NCI-H1105 (cell line): ENCODE results near the gene APBA1.
A peak's percentile ranks its signal among the peaks of the same experiment; 100 is the strongest.

Experiments
- DNase-seq: peaks from one replicate; lab custom pipeline; 2025; lab: John Stamatoyannopoulos, UW

The APBA1 gene

DNA sequence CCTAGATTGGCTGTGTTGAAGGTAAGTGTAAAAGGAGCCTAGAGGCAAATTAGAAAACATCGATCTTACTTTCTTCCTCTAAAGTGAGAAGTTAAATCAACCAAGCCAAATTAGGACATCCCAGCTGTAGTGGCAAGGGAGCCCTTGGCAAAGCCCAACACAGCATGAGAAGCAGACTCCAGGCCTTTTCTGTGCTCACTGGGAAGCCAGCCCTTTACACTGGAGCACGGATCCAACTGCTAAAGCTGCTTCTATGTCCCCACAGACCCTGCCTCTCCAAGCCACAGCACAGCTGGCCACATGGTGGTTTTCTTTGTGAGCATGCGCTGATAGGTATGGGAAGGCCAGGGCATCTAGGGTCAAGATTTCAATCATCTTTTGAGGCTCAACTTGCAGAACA is 94.1 kb downstream of the APBA1 start:
- DNase-seq = no peak

DNA sequence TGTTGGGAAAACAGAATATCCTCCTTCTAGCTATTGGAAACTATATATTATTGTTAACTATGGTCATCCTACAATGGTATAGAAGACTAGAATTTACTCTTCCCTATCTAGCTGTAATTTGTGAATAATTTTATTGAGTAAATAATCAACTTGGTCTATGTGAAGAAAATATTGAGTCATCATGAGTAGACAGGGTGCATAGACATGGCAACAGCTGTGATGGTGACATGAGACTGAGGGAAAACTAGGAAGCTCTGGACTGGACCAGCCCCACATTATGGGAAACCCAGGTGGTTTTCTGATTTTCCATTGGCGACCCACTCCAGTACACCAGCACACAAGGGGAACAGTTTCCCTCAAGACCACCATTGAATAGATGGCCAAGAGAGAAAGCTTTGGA is 95.0 kb downstream of the APBA1 start:
- no peak for DNase-seq

DNA sequence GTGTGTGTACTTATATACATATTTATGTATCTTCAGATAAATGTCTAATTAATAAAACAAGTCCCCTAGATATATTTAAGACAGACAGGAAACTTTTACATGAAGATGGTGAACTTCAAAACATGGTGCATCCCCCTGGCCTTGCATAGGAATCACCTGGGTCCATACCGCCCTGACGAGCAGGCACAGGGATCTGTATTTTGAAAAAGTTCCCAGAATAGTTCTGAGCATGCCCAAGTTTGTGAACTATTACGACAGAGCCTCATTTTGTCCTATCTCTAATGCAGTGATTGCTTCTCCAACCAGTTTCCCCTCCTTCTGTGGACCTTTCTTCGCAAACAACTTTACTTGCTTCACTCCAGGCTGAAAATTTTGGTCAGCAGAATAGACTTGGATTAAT is 98.1 kb downstream of the APBA1 start:
- no peak for DNase-seq

DNA sequence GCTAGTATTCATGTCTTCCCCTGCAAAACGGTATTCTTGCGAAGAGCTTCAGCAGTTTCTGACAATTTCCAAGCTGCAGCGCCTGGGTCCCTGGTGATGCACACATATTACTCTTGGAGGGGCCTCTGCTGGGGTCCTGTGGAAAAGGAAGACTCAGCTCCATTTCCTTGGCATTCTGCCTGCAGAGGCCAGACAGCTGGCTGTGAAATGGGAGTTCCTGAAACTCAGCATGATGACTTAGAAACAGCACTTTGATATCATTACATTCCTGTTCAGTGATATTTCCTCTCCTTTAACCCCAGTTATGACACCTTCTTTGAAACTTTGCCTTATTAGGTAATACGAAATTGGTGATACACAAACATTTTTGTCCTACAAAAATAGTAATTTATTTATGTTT is 98.5 kb downstream of the APBA1 start:
- no peak for DNase-seq

DNA sequence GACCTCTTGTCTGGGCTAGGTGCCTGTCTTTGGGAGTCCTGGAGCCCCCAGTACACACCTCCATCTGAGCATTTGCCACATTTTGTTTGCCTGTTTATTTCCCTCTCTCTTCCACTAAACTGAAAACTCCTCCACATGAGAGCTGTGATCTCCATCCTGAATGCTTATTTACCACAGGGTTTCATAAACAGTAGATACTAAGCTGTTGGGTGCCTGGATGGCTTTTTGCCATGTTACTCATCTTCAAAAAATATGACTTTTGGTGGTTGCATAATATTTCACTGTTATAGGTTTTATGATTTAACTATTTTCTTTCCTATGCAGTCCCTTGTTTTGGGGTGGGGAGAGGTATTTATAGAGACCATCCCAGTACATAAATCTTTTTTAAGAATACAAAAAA is 99.6 kb downstream of the APBA1 start:
- DNase-seq = no peak

DNA sequence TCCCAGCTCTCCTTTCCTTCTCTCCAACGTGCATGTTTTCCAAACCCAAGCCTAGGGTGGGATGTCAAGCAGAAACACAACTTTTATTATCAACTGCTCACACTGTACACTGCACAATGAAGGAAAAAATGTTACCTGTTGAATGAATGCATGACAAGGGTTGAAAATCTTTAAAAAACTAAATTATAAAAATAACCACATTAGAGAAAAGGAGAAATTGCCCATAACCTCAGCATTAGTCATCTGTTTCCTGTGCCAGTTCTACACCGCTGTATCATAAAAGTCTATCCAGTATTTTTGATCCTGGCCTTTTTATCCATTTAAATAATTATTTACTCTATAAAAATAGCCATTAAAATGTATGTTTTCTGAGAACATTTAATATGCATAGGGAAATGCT is 101.1 kb downstream of the APBA1 start:
- DNase-seq = no peak

DNA sequence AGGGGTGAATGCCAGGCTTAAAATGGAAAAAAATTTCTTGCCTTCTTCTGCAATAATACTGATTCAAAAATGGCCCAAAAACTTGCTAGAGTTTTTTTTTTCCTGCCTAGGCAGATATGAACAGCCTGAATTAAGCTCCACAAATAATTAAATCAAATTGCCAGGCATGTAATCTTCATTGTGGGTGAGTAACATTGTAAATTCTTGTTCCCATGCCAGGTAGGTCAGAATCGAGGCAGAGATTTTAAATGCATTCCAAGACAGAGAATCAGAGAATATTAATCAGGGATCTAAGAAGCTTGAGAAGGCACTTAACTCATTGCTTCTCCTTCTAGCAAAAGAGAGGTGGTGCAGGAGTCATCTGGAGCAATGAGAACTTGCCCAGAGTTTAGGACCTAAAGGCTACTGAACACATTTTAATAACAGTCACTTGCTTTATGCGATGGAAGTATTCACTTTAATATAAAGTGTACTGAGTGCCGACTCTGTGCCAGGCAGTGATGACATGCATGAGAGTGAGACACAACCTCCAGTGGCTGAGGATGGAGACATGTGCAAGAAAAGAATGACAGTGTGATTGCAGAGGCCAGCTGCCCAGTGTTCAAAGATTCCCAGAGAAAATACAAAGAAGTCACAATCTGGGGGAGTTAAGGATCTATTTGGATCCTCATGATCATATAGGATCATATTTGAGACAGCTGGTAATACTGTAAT is 102.3 kb downstream of the APBA1 start:
- DNase-seq = no peak

DNA sequence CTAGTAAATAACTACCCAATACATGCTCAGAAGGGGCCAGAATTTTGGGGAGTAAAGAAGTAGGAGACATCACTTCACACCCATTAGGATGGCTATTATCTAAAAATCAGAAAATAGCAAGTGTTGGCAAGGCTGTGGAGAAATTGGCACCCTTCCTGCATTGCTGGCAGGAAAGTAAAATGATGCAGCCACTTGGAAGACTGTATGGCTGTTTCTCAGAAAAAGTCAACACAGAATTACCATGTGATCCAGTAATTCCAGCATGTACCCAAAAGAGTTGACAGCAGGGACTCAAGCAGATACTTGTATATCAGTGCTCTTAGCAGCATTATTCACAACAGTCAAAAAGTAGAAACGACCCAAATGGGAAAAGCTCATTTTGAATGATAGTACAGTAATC is 107.6 kb downstream of the APBA1 start:
- no peak for DNase-seq

DNA sequence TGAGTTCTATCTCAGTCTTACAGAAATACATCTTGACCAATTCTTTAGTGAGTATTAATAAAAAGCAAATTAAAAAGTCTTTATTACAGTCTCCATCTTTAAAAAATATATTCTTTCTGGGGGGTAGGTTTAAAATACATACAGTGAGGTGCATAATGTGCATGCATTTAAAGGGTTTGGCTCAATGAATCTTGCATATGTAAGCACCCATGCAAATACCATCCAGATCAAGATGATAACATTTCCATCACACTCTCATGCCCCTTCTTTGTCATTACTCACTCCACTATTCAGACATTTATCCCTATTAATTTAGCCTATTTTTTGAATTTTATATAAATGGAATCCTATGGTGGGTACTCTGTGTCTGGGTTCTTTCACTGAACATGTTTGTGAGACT is 113.0 kb downstream of the APBA1 start:
- DNase-seq = no peak

DNA sequence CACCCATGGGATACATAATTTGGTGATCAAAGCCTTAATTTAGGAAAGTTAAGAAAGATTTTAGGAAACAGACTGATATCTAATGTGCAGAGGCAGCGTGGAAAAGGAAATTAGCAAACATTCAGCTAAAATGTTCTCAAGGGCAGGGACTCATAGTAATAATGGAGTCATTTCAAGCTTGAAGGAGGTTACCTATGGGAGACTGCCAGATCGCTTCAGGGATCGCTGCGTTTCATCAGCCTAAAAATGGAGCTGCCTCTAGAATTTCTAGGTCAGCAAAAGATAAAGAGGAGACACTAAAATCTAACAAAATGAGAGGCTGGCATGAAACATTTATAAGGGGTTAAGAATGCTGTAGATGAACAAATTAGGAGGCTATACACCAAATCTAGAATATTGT is 115.5 kb downstream of the APBA1 start:
- DNase-seq = no peak

DNA sequence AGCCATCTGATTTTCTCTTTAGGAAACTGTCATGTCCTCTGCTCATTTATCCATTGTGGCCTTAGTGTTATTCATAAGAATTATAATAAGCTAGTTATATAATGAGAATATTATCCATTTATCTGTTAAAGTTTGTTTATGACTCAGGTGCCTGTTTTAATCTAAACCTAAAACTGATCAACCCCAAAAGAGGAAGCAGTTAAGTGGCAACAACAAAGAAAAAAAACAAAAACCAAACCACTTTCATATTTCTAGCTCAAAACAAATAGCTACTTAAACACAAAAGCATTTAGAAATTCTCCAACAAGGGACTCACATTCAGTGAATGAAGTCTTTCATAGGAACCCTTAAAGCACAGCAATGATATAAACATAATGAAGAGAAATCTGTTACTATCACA is 116.4 kb downstream of the APBA1 start:
- DNase-seq = no peak

DNA sequence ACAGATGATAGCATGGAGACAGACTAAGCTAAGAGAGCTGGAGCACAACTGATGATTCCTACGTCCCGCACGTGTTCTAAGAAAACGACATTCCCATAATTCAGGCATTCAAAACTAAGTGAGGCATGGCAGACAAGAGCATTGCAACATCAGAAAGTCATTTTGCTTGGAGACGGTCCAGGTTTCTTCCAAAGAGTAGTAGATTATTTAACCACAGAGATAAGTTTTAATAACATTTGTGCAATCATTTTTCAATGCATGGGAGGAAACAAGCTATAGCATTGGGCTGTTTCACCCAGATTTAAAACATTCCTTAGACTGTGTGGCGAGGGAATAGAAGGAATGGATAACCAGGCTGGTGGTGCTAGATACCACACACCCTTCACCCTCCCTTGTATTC is 117.2 kb downstream of the APBA1 start:
- no peak for DNase-seq

DNA sequence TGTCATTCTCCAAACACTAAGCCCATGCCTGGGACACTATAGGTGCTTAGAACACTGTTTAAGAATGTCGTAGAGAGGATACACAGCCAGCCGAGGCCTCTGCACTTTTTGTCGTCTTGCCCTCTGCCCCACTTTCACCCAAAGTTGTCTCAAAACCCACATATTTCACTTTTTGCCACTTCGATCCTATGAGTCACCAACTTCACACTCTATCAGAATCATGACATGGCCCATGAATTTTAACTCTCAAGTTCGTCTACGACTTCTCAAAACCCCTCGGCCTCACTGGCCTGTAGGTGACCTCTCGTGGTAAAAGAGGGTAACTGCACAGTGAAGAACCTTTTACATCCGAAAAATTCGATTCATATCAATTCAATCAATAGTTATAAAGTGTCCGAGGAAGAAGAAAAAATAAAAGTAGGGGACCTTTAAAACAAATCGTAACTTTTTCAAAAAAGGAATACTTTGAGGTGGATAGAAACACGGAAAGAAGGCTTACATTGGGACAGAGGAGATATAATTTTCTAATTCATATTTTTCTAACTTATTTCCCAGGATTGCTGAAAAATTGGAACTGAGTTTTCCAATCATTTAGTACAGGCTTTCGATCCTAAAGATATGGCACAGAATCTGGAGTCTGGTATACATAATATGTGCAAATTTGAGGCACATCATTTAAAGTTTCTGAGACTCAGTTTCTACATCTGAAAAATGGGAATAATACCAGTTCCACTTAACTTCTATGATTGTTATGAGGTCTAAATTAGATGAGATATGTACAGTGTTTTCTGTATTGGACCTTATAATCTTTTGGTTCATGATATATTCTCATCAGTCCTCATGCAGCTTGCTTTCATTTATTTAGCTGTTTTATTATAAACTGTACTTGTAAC is 122.6 kb downstream of the APBA1 start:
- DNase-seq = peak; percentile 5

DNA sequence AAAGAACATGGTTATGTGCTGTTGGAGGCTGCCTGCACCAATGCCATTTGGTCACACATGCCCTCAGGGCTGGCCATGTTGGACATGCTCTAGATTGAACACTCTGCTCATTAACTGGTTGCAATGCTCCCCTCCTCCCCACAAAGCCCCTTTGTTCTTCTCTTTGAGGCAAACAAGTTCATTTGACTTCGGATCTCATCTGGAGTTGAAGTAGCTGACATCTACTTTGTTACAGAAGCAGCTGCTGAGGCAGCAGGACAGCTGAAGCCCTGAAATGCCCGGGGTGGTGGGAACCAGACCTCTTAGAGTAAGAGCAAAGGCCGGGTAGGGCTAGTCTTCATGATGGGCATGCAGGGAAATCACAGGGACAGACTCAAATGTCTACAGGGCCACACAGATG is 123.5 kb downstream of the APBA1 start:
- DNase-seq = no peak

DNA sequence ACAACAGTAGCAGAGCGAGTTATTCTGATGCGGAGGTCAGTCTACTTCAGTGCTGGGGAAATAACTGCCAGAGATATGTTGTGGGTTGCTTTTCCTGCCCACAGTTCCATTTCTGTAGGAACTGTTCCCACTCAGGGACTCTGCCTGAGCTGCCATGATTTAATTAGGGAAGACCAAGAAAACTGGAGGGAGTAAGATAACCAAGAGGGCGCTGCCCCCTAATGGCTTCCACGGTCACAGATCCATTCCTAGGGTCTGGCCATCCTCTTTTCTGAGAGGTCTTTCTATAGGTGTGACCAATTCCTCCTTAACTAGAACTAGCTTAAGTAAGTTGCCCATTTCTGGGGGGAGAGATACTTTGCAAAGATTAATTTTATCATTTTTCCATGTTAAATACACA is 125.9 kb downstream of the APBA1 start:
- peak; percentile 45 for DNase-seq

DNA sequence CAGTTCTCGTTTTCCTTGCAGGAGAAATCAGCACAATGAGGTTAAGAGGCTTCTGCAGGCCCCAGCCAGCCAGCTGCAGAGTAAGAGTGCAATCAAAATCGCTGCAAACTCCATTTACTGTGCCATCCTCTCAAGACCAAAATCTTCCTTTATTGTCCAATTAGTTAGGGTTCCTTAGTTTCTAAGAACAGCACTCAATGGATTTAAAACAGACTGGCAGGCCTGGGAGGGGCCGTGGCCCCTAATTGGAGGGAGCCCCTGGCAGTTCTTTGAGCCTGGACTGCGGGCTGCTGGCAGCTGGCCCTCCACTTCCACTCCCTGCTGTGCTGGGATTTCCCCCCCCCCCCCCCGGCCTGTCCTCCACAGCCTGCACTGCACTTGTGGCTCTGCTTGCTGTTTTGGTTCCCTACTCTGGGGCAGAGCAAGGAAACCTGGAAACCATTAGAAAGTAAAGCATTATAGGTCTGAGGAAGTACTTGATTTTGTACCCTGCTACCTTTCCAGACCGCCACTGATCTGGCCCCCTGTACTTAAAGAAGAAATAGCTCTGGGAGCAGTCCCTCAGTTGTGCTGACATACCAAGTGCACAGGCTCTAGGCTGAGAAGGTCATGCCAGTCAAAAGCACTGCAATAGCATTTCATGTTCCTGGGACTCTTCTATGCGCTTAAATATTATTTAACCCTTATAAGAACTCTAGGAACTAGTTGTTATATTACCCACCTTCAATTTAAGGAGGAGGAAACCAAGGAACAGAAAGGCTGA is 129.0 kb downstream of the APBA1 start:
- DNase-seq = peak; percentile 76

DNA sequence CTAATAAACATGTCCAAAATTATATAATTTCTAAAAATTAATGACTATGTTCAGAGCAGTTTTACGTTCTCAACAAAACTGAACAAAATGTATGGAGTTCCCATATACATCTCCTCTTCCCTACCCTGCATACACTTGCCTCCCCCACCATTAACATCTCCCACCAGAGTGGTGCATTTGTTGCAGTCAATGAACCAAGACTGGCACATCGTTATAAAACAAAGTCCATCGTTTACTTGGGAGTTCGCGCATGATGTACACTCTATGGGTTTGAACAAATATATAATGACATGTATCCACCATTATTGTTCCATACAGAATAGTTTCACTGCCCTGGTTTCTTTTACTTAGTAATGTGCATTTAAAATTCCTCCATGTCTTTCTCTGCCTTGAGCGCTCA is 130.1 kb downstream of the APBA1 start:
- no peak for DNase-seq

DNA sequence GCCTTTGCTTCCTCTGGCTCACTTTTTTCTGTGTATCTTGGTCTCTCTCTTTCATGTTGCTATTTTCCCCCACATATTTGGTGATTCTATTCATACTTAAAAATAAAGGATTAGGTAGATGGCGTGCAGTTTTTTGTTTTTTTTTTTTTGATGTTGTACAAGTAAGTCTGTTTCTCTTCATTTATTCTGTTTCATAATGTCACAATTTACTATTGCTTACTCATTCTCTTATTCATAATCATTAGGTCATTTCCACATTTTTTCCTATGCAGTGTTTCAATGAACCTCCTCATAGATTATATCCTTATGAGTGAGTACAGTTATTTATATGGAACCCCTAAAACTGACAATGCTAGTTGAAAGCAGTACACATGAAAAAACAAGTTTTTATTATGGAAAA is 136.3 kb downstream of the APBA1 start:
- no peak for DNase-seq

DNA sequence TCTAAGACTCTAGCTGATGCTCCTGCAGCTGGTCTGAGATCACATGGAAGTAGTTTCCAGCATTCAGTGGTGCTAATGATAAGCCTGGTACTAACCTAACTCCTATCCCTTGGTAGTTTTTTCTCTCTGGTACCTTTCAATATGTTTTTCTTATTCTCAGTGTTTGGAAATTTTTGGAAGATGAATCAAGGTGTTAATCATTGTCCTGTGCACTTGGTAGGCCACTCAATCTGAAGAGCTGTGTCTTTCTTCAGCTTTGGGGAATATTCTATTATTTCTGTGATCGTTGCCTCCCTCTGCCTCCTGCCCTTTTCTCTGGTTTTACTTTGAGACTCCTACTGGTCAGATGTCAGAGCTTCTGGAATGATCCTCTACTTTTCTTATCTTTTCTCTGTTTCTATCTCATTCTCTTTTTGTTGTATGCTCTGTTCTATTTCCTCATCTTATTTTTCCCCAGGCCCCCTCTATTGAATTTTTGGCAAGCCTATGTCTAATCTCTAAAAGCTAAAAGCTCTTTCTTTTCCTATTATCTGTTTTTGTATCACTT is 136.8 kb downstream of the APBA1 start:
- DNase-seq = no peak

DNA sequence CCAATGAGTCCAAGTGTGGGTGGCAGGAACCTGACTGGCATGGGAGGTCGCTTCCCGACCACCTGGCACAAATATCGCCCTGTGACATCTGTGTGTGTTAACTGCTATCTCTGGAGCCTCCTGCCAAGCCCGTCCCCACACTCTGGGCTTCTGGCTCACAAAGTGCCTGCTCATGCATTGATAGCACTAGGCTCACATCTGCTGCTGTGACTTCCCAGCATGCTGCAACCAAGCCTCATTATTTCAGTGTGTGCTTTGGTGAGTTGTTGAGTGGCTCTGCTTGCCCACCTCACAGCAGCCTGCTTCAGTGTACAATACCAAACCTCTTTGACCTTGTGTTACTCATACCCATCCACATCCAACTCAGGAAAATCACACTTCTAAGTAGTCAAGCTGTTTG is 139.8 kb downstream of the APBA1 start:
- peak; percentile 1 for DNase-seq

DNA sequence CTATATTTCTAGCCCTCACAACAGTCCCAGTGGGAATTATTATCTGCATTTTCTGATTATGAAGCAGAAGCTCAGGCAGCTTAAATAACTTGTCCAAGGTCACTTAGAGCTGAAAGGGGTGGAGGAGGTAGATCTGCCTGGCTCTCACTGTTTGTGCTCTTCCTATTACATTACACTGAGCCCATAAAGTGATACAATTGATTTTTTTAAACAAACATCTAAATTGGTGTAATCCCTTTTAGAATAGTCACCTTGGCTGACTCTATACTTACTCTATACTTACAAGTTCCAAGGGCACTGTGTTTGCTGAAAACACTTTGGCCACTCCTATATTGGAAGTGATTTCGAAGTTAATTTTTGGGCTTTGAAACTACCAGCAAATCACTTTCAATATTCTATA is 144.7 kb downstream of the APBA1 start:
- no peak for DNase-seq

DNA sequence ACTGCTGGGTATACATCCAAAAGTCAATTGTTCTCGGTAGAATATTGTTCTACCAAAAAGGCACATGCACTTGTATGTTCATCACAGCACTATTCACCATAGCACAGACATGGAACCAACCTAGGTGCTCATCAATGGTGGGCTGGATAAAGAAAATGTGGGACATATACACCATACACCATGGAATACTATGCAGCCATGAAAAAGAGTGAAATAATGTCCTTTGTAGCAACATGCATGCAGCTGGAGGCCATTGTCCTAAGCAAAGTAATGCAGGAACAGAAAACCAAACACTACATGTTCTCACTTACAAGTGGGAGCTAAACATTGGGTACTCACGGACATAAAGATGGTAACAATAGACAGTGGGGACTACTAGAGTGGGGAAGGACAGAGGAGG is 145.5 kb downstream of the APBA1 start:
- DNase-seq = no peak
